HepG2 (cell line): ENCODE data around the gene CRYM. TPM values are rescaled to one million over a fixed set of nuclear protein-coding genes. Genes with fewer than 3 reads are reported as not detected.
A peak's percentile ranks its signal among the peaks of the same experiment; 100 is the strongest.

ENCODE experiments used
- BCL3 ChIP-seq: sonication (generic); formaldehyde crosslinking; IDR thresholded peaks from 2 replicates; pipeline ENCODE4 v1.5.1; 2020; ENCODE audit warnings: mild to moderate bottlenecking, missing genetic modification reagents, moderate library complexity
- CEBPG ChIP-seq: IDR thresholded peaks from 2 replicates; pipeline ENCODE4 v1.6.1; 2016
- E2F5 ChIP-seq: sonication (generic); formaldehyde crosslinking; conservative IDR thresholded peaks from 2 replicates; pipeline ENCODE4 v1.4.0; 2020; ENCODE audit warnings: missing genetic modification reagents
- HNF4G ChIP-seq, 2 experiments: sonication (generic) in 1 of 2; formaldehyde crosslinking in 1 of 2; IDR thresholded peaks; 2 replicates each; pipeline versions ENCODE4 v1.4.0 to v1.6.1; 2011 to 2020; ENCODE audit warnings: borderline replicate concordance in 2 of 2, low read depth in 2 of 2, mild to moderate bottlenecking in 2 of 2, low read length in 1 of 2, missing genetic modification reagents in 1 of 2, moderate library complexity in 1 of 2
- MED1 ChIP-seq: sonication (generic); formaldehyde crosslinking; IDR thresholded peaks from 2 replicates; pipeline ENCODE4 v1.4.0; 2020; ENCODE audit warnings: missing genetic modification reagents
- MNT ChIP-seq: fragments of 450-650 bp; IDR thresholded peaks from 2 replicates; pipeline ENCODE4 v1.6.1; 2016
- PLSCR1 ChIP-seq: sonication (generic); formaldehyde crosslinking; IDR thresholded peaks from 2 replicates; pipeline ENCODE4 v1.5.0; 2020; ENCODE audit warnings: missing genetic modification reagents, mild to moderate bottlenecking, borderline replicate concordance
- SIX4 ChIP-seq: sonication (generic); formaldehyde crosslinking; IDR thresholded peaks from 2 replicates; pipeline ENCODE4 v1.4.0; 2020; ENCODE audit warnings: missing genetic modification reagents
- ZBTB10 ChIP-seq: sonication (generic); formaldehyde crosslinking; IDR thresholded peaks from 2 replicates; pipeline ENCODE4 v1.4.0; 2020; ENCODE audit warnings: missing genetic modification reagents, borderline replicate concordance
- ZBTB44 ChIP-seq: sonication (generic); formaldehyde crosslinking; IDR thresholded peaks from 2 replicates; pipeline ENCODE4 v1.4.0; 2020; ENCODE audit warnings: missing genetic modification reagents
- ZMAT5 ChIP-seq: sonication (generic); formaldehyde crosslinking; IDR thresholded peaks from 2 replicates; pipeline ENCODE4 v1.5.0; 2020; ENCODE audit warnings: mild to moderate bottlenecking, low read depth, missing genetic modification reagents, borderline replicate concordance
- ZNF17 ChIP-seq: sonication (generic); formaldehyde crosslinking; IDR thresholded peaks from 2 replicates; pipeline ENCODE4 v1.5.0; 2020; ENCODE audit warnings: mild to moderate bottlenecking, missing genetic modification reagents
- ZNF549 ChIP-seq: sonication (generic); formaldehyde crosslinking; IDR thresholded peaks from 2 replicates; pipeline ENCODE4 v1.5.0; 2020; ENCODE audit warnings: missing genetic modification reagents
- ZNF607 ChIP-seq: sonication (generic); formaldehyde crosslinking; IDR thresholded peaks from 2 replicates; pipeline ENCODE4 v1.5.1; 2020; ENCODE audit warnings: missing genetic modification reagents, mild to moderate bottlenecking, borderline replicate concordance
- ZNF770 ChIP-seq: sonication (generic); formaldehyde crosslinking; IDR thresholded peaks from 2 replicates; pipeline ENCODE4 v1.5.0; 2020; ENCODE audit warnings: mild to moderate bottlenecking, missing genetic modification reagents
- ZNF850 ChIP-seq: sonication (generic); formaldehyde crosslinking; conservative IDR thresholded peaks from 2 replicates; pipeline ENCODE4 v1.9.0; 2021; ENCODE audit warnings: mild to moderate bottlenecking, missing genetic modification reagents
- polyA plus RNA-seq, 8 experiments: library from polyadenylated mRNA; depleted of rRNA in 3 of 8; stranded (reverse) in 7 of 8; unstranded in 1 of 8; fragments of >200 nt; fragmentation: Illumina TruSeq in 4 of 8; extraction: Trizol in 4 of 8; gene quantifications; 2 replicates each; pipeline versions ENCODE4 v1.2.1 to v1.2.3, GENCODE V29; 2011 to 2016; ENCODE audit warnings: low read depth in 4 of 8, missing spikeins in 1 of 8, mixed read lengths in 1 of 8; ENCODE audit not compliant: insufficient read depth in 1 of 8
- total RNA-seq, 5 experiments: library from RNA; depleted of rRNA; stranded (reverse); fragments of >200 nt; fragmentation: Illumina TruSeq; extraction: Trizol; gene quantifications; 2 replicates each; pipeline ENCODE4 v1.2.3, GENCODE V29; 2016; ENCODE audit warnings: low read depth in 1 of 5

Gene CRYM
- total and polyA plus RNA-seq, 2 of the 13 experiments (the other 11 are each of a cell fraction or from before 2014, with no cell fraction given): 1.9 to 2.2 TPM

GRCh38 chr16:21283521-21284289 lies 5.6 kb upstream of the CRYM start (continued):
- TF ChIP-seq E2F5 (CRISPR knock-in tag) (no peak), MED1 (CRISPR knock-in tag) (peak; percentile 29; the same call in 1 of the 2 replicates), ZNF770 (CRISPR knock-in tag) (peak; percentile 29; the same call in 1 of the 2 replicates), BCL3 (CRISPR knock-in tag) (no peak), ZBTB44 (CRISPR knock-in tag) (no peak), ZNF850 (no peak), ZNF17 (no peak), SIX4 (CRISPR knock-in tag) (no peak), HNF4G (IDR thresholded peaks at IDR 0.05; ENCODE audit: borderline replicate concordance, low read depth, low read length) (no peak), HNF4G (CRISPR knock-in tag; IDR thresholded peaks at IDR 0.05; ENCODE audit: borderline replicate concordance, low read depth) (no peak; the same call in 1 of the 2 replicates), CEBPG (CRISPR knock-in tag) (no peak), MNT (no peak), ZMAT5 (CRISPR knock-in tag) (no peak), ZNF549 (CRISPR knock-in tag) (no peak), ZBTB10 (CRISPR knock-in tag) (peak; percentile 70; the same call in 1 of the 2 replicates), ZNF607 (CRISPR knock-in tag) (no peak), PLSCR1 (CRISPR knock-in tag) (no peak)
